Thymus (tissue), 14 donors: ENCODE measurements around the gene SCML1. TPM values are rescaled to one million over a fixed set of nuclear protein-coding genes. Genes with fewer than 3 reads are reported as not detected.
A peak's percentile ranks its signal among the peaks of the same experiment; 100 is the strongest.

ENCODE experiments used
- DNase-seq, 9 donors: peaks; one replicate each; pipeline ENCODE4 v3.0.0-alpha.2; 2013; ENCODE audit warnings: low spot score in 9 of 9, low read depth in 6 of 9, missing footprints in 1 of 9
- H3K27ac ChIP-seq, 2 donors: one replicate each; pipeline ENCODE4 v1.5.1; 2013; ENCODE audit warnings: control low read depth in 1 of 2, low read depth in 1 of 2, low read length in 1 of 2, mild to moderate bottlenecking in 1 of 2, moderate library complexity in 1 of 2
- H3K27me3 ChIP-seq, 2 donors: one replicate each; pipeline ENCODE4 v1.5.1; 2013; ENCODE audit warnings: low read length in 1 of 2; ENCODE audit not compliant: control insufficient read depth in 2 of 2, insufficient read depth in 1 of 2
- H3K36me3 ChIP-seq, 2 donors: one replicate each; pipeline ENCODE4 v1.5.1; 2013; ENCODE audit warnings: low read length in 1 of 2, mild to moderate bottlenecking in 1 of 2, moderate library complexity in 1 of 2; ENCODE audit not compliant: control insufficient read depth in 2 of 2, insufficient read depth in 2 of 2
- H3K4me1 ChIP-seq, 2 donors: one replicate each; pipeline ENCODE4 v1.5.1; 2013; ENCODE audit warnings: low read length in 2 of 2; ENCODE audit not compliant: control insufficient read depth in 2 of 2, insufficient read depth in 2 of 2
- H3K4me3 ChIP-seq, 2 donors: one replicate each; pipeline ENCODE4 v1.5.1; 2013; ENCODE audit warnings: low read length in 2 of 2, control low read depth in 1 of 2, mild to moderate bottlenecking in 1 of 2
- H3K9me3 ChIP-seq, 2 donors: one replicate each; pipeline ENCODE4 v1.5.1; 2013; ENCODE audit warnings: low read length in 1 of 2, mild to moderate bottlenecking in 1 of 2; ENCODE audit not compliant: control insufficient read depth in 2 of 2, insufficient read depth in 1 of 2
- WGBS: extraction: QIAGEN DNeasy Blood & Tissue Kit; methylation state at CpG from one replicate; pipeline ENCODE4 v1.1.7; 2013; 5-methylcytosine and 5-hydroxymethylcytosine counted together
- long read RNA-seq, 10 donors: transcript quantifications; one replicate each; lab custom pipeline, GENCODE V29; 2026
- polyA plus RNA-seq: library from polyadenylated mRNA; stranded (reverse); fragments of 200-250 nt; gene quantifications from one replicate; pipeline ENCODE4 v1.2.3, GENCODE V29; 2013
- total RNA-seq: library from RNA; stranded (reverse); fragments of 120-200 nt; gene quantifications from one replicate; pipeline ENCODE4 v1.2.4, GENCODE V29; 2013
- donor health status: healthy.

Gene SCML1
- total RNA-seq (10.2 TPM), polyA plus RNA-seq (92.1 TPM)
- long read RNA-seq, donor 1, full-length matches to known transcripts, result 2 of 2 reads
- long read RNA-seq, donor 1, partial matches to known transcripts, result 0 of 2 reads
- long read RNA-seq, donor 1, other reads (novel, unspliced or antisense), result 0 of 2 reads
- long read RNA-seq, donor 2, partial matches to known transcripts, result 0 of 3 reads
- long read RNA-seq, donor 2, other reads (novel, unspliced or antisense), result 0 of 3 reads
- long read RNA-seq, donor 3, partial matches to known transcripts, result 11 of 13 reads
- long read RNA-seq, donor 3, other reads (novel, unspliced or antisense), result 0 of 13 reads
- long read RNA-seq, donor 4, partial matches to known transcripts, result 16 of 19 reads
- long read RNA-seq, donor 4, other reads (novel, unspliced or antisense), result 0 of 19 reads
- long read RNA-seq, donor 5, full-length matches to known transcripts, result 10 of 10 reads
- long read RNA-seq, donor 5, partial matches to known transcripts, result 0 of 10 reads
- long read RNA-seq, donor 5, other reads (novel, unspliced or antisense), result 0 of 10 reads
- long read RNA-seq, donor 6, full-length matches to known transcripts, result 3 of 3 reads
- long read RNA-seq, donor 6, partial matches to known transcripts, result 0 of 3 reads
- long read RNA-seq, donor 6, other reads (novel, unspliced or antisense), result 0 of 3 reads
- long read RNA-seq, donor 7, transcript SCML1-203 (6 exons, 2,679 nt), result major isoform, 5 of 15 reads
- long read RNA-seq, donor 7, partial matches to known transcripts, result 9 of 15 reads
- long read RNA-seq, donor 7, other reads (novel, unspliced or antisense), result 0 of 15 reads
- long read RNA-seq, donor 8, partial matches to known transcripts, result 0 of 4 reads
- long read RNA-seq, donor 8, other reads (novel, unspliced or antisense), result 0 of 4 reads
- long read RNA-seq, donor 9, result 0 reads
- long read RNA-seq, donor 10, full-length matches to known transcripts, result 5 of 5 reads
- long read RNA-seq, donor 10, partial matches to known transcripts, result 0 of 5 reads
- long read RNA-seq, donor 10, other reads (novel, unspliced or antisense), result 0 of 5 reads

GRCh38 chrX:17736856-17737709, at the start of gene SCML1:
SCML1 (plus strand) TSS chrX:17737493; CDS start chrX:17744187, 6,694 bp downstream.
- peak; percentile 50 to 85 (median 68) for DNase-seq
- Histone ChIP-seq H3K9me3 (no peaks in the 10 kb centered on the region), H3K27ac (peak within 1 kb of the TSS; percentile 86 to 87), H3K4me1 (peaks cover 0 to 14% of the 10 kb centered on the region in 2 donors), H3K4me3 (peak within 1 kb of the TSS; percentile 57 to 58), H3K36me3 (no peaks in the 10 kb centered on the region), H3K27me3 (peaks cover 0 to 10% of the 10 kb centered on the region in 2 donors)
- under 1% methylated on average over 64 of the region's 67 CpGs for WGBS

DNA sequence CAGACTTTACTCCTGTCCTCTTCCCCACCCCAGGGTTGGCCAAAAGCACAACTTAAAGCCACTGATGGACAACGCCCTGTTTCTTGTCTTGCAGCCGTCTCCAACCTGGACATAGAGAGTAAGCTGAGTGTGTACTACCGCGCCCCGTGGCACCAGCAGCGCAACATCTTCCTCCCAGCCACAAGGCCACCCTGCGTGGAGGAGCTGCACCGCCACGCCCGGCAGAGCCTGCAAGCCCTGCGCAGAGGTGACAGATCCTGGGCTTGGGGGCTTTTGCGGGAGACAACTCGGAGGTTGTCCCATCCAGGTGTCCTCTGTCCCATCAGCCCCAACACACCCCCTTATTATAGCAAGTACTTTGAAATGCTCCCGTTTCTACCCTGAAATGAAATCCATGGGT, 49.6 kb upstream of the SCML1 start:
- no peak overlapping the region for H3K27ac ChIP-seq

DNA sequence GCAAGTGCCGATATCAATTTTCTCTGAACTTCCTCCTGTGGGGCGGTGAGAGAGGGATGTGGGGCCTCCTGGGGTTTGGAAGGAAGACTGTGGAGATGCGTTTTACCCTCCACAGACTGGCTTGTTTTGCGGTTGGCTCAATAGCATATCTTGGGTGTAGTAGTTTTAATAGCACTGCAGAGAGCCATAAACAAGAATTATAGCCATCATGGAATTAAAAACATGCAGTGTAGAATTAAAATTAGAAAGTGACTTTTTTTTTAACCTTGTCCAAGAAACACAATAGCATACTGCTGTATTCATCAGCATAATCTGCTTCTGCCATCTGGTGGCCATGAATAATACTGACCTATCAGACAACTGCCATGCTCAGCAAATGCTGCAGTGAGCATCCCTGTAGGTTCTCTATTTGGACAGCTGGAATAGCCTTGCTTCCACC, 47.3 kb upstream of the SCML1 start:
- DNase-seq, result peak in 8 of 9 donors; percentile 4 to 54 (median 6)
- no peak overlapping the region for H3K4me3 ChIP-seq
- H3K36me3 ChIP-seq, result no peaks in the 10 kb centered on the region
- no peak overlapping the region for H3K27ac ChIP-seq
- H3K9me3 ChIP-seq, result no peaks in the 10 kb centered on the region
- WGBS, result 9% methylated on average over 4 of the region's 4 CpGs
- peaks cover 0 to 7% of the 10 kb centered on the region in 2 donors for H3K4me1 ChIP-seq
- no peaks in the 10 kb centered on the region for H3K27me3 ChIP-seq

More for the DNA sequence above, 49.6 kb upstream of the SCML1 start:
- DNase-seq, result no peak
- no peak overlapping the region for H3K4me3 ChIP-seq
- 97% methylated on average over 14 of the region's 14 CpGs for WGBS
- no peaks in the 10 kb centered on the region for H3K36me3 ChIP-seq
- no peaks in the 10 kb centered on the region for H3K9me3 ChIP-seq
- H3K4me1 ChIP-seq, result peaks cover 0 to 3% of the 10 kb centered on the region in 2 donors
- H3K27me3 ChIP-seq, result no peaks in the 10 kb centered on the region

DNA sequence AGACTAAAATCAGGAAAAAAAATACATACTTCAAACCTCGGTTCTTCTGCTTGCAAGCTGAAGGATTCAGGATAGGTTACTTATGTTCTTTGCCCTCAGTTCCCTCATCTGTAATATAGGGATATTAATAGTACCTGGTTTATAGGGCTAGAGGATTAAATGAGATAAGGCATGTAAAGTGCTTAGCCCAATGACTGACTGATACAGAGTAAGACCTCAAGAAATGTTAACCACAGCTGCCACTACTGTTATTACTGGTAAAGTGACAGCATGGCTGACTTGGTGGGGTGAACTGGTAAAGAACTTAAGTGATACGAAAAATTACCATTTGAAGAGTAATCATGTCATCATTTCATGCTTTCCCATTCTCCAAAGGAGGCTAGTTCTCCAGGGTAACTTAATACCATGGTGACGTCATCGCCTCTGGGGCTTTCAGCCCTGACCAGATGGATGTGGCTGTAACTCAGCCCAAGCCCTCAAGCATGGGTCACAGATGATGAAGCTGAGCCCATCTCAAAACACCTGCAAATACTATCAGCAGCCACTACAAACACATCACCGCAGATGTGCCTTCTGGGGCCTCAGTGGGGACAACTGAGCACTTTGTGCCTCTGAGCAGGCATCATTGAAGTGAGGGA, 44.5 kb upstream of the SCML1 start:
- H3K36me3 ChIP-seq, result no peaks in the 10 kb centered on the region
- WGBS, result 91% methylated on average over 5 of the region's 5 CpGs

GRCh38 chrX:17697191-17697590, 40.1 kb upstream of the SCML1 start:
- 91% methylated on average over 1 of the region's 1 CpG for WGBS
- H3K4me3 ChIP-seq, result no peak overlapping the region
- no peaks in the 10 kb centered on the region for H3K9me3 ChIP-seq
- no peak overlapping the region for H3K27ac ChIP-seq
- peak in 2 of 9 donors; percentile 3 to 24 for DNase-seq
- H3K27me3 ChIP-seq, result no peaks in the 10 kb centered on the region
- H3K36me3 ChIP-seq, result no peaks in the 10 kb centered on the region
- H3K4me1 ChIP-seq, result peaks cover 0 to 4% of the 10 kb centered on the region in 2 donors

More for the DNA sequence above, 44.5 kb upstream of the SCML1 start:
- H3K4me3 ChIP-seq, result no peak overlapping the region
- no peaks in the 10 kb centered on the region for H3K27me3 ChIP-seq
- H3K9me3 ChIP-seq, result no peaks in the 10 kb centered on the region
- peaks cover 0 to 7% of the 10 kb centered on the region in 2 donors for H3K4me1 ChIP-seq
- peak in 1 of 9 donors; percentile 21 for DNase-seq
- no peak overlapping the region for H3K27ac ChIP-seq

DNA sequence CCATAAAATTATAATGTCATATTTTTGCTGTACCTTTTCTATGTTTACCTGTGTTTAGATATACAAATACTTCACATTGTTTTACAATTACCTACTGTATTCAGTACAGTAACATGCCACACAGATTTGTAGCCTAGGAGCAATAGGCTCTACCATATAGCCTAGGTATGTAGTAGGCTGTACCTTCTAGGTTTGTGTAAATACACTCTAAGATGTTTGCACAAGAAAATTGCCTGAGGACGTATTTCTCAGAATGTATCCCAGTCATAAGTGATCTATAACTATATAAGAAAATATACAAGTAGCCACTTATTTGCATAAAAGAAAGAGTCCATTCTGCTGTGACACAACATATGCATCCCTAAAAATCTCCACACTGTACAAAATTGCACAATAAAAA, 36.3 kb upstream of the SCML1 start:
- Histone ChIP-seq H3K9me3 (no peaks in the 10 kb centered on the region), H3K4me1 (no peaks in the 10 kb centered on the region), H3K27me3 (no peaks in the 10 kb centered on the region), H3K4me3 (no peak overlapping the region), H3K36me3 (no peaks in the 10 kb centered on the region), H3K27ac (no peak overlapping the region)
- WGBS, result 100% methylated on average over 1 of the region's 1 CpG
- no peak for DNase-seq

GRCh38 chrX:17703201-17703600, 34.1 kb upstream of the SCML1 start:
- Histone ChIP-seq H3K27ac (no peak overlapping the region), H3K36me3 (no peaks in the 10 kb centered on the region), H3K27me3 (no peaks in the 10 kb centered on the region), H3K9me3 (no peaks in the 10 kb centered on the region), H3K4me3 (no peak overlapping the region), H3K4me1 (no peaks in the 10 kb centered on the region)
- DNase-seq, result no peak
- 98% methylated on average over 2 of the region's 2 CpGs for WGBS

GRCh38 chrX:17705211-17705610, 32.1 kb upstream of the SCML1 start:
- WGBS, result 98% methylated on average over 2 of the region's 2 CpGs
- no peaks in the 10 kb centered on the region for H3K36me3 ChIP-seq
- no peaks in the 10 kb centered on the region for H3K4me1 ChIP-seq
- DNase-seq, result no peak
- H3K9me3 ChIP-seq, result no peaks in the 10 kb centered on the region
- no peaks in the 10 kb centered on the region for H3K27me3 ChIP-seq
- H3K4me3 ChIP-seq, result no peak overlapping the region
- H3K27ac ChIP-seq, result no peak overlapping the region
